NCI-H69 (cell line): Measurements from ENCODE around the gene FLNC.

ENCODE experiments used
- DNase-seq: peaks from one replicate; lab custom pipeline; 2025; lab: John Stamatoyannopoulos, UW

The FLNC gene

DNA sequence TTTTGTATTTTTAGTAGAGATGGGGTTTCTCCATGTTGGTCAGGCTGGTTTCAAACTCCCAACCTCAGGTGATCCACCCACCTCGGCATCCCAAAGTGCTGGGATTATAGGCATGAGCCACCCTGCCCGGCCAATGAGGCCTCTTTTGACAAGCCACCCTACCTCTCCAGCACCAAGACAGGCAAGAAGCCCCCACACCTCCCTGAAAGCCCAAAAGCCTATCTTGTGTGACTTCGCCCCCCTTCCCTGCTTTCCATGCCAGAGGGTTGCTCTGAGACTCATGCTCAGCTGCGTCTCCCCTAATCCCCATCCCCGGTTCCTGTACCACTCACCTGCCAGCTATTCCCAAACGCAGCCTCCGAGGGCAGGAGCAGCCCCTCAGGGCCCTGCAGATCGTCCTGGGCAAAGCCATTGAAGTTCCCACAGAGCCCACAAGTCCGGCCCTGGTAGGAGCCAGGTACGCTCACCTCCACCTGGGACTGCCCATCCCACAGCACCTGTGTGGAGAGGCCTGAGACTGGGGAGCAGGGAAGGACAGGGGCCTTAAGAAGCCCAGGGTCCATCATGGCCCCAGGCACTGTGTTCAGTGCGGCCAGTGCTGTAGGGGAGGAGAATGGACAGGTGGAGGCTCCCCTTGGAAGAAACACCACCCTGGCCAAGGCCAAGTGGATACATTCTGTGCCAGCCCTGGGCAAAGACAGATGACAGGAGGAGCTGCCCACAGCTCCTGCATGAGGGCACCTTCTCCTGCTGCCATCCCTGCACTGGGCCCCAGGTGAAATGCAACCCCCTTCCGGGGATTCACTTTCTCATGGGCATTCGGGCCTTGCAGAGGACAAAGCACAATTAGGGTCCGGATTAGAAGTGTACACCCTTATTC lies 48.3 kb downstream of the FLNC start:
- no peak for DNase-seq

DNA sequence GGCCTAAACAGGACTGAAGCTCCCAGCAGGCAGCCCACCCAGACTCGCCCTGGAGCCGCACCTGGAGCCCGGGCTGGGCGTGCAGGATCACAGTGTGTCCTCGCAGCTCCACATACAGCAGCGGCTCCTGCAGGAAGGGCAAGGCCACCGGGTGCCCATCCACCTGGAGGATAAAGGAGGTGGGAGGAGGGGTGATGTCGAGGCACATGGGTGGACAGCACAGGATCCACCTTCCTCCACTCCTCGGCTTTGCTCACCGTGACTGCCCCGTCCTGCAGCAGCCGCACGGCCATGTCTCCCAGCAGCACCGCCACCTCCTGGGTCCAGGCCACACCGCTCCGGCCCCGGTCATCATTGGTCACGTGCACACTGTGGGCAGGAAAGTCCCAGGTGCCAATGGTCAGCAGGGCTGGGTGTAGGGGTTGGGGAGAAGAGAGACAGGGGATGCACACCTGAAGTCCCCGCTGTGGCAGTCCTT lies 49.3 kb downstream of the FLNC start:
- no peak for DNase-seq

DNA sequence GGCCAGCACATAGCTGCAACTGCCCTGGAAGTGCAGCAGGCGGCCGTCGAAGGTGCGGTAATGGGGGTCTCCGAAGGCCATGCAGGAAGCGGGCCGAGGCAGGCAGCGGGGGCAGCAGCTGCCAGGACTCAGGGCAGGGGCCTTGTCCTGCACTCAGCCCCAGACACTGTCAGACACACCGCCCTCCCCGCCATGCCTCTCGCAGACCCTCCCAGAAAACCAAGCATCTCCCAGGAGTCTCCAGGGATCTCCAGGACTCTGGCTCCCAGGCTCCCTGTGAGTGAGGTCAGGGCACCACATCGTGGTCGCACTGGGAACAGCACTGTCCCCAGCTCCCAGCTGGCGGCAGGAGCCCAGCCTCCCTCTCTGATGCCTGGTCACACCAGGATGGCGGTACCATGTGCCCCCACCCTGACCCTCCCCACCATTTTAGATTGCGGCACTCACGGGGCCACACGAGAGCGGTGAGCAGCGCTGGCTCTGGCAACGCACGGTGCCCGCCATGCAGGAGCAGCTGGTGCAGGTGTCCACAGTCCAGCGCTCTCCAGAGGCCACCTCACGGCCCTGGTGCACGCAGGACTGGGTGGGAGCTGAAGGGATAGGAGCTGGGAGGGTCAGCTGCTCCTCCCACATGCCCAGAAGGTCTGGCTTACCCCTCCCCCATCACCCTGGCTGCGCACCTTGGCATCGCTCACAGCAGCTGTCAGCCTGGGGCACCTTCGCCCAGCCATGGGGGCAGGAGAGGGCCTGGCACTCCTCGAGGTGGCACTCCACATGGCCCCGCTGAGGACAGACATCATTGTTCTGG lies 49.9 kb downstream of the FLNC start:
- DNase-seq: peak; percentile 86

DNA sequence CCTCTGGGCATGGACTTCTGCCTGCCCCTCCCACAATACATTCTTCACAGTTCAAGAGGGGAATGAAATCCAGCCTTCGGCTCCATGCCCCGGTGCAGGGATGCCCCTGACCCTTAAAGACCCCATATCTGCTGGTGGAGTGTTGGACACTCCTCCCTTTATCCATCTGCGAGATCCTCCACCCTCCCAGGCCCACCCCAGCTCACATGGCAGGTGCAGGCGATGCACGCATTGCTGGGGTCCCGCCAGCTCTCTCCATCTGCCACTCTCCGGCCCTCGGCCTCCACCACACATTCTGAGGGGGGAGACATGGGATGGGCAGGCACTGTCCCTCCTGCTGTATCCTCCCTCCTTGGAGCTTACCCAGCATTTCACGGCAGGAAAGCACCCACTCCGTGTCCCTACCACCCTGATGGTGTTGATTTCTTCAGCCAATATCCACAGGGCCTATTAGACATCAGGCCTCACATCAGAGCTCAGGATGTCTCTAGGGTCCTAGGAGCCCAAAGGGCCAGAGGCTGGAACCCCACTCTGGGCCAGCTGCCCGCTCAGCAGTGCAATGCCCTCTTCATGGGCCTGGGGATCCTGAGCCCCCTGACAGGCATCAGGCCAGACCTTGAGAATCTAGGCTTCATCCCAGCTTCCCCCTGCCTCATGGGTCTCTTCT lies 50.7 kb downstream of the FLNC start:
- DNase-seq: no peak

DNA sequence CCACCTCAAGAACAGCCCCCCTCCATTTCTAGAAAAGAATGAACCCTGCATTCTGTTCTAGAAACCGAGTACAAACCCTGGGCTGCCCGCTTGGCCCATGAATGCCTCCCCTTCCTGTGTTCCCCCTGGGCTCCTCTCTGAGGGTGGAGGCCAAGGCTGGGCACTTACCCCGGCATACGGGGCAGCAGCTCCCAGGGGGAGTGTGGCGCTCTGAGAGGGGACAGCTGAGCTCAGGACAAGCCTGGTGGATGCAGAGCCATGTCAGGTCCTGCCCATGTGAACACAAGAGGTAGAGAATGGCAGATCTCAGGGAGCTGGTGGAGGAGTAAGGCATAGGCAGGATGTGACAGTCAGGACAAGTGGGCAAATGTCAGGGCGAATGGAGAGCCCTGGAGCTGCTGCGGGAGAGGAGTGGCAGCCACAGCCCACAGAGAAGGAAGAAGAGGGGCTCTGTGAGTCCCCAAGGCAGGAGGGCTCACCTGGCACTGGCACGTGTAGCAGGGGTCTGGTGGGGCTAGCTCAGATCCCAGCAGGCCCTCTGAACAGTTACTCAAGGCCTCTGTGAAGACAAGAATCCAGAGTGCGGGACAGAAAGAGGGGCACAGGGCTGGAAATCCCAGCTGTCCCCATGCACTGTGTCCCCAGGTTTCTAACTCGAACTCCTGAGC lies 51.4 kb downstream of the FLNC start:
- DNase-seq: no peak

DNA sequence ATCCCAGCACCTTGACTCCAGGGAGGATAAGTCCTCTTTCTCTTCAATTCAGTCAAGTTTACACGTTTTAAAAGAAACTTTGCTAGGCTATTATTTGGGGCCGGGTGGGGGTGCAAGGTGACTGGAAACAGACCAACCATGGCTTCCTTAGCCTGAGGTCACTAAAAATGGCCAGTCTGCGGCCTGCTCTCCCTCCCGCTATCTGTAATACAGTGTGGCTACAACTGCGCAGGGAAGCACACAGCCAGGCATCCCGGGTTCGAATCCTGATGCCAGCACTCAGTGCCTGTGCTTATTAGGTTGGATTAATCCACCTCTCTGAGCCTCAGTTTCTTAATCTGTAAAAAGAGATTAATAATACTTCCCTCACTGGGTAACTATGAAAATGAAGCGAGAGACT lies 51.9 kb downstream of the FLNC start:
- no peak for DNase-seq

DNA sequence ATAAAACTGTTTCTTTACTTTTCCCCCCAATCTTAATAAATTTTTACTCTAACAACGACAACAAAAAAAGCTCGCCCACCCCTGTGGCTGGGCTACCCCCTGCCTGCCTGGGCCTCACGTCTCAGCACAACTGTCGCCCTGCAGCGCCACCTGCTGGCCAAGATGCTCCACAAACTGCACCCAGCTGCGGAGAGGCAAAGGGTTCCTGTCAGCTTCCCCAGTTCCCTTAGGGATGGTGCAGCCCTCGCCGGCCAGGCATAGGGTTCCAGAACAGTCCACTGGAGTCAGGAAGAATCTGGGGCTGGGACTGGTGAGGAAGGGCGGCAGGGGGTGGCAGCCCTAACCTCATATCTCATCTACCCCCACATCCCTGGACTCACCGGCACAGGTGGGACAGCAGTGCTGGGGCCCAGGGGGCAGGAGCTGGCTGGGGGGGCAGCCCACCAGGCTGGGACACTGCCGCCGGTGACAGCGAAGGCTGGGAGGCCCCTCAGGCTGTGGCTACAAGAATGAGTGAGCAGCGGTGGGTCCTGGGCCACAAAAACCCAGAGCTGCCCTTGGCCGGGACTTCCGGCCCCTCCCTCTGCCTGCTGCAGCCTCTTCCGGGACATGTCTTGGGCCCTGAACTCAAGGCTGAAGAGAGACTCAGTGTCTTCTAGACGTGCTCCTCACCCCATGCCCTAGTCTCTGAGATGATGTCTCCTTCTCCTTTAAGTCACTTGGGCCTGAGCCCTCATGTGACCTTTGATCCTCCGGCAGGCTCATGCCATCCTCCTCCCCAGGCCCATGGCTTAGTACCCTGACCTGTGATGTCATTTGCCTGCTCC lies 53.6 kb downstream of the FLNC start:
- peak; percentile 75 for DNase-seq

DNA sequence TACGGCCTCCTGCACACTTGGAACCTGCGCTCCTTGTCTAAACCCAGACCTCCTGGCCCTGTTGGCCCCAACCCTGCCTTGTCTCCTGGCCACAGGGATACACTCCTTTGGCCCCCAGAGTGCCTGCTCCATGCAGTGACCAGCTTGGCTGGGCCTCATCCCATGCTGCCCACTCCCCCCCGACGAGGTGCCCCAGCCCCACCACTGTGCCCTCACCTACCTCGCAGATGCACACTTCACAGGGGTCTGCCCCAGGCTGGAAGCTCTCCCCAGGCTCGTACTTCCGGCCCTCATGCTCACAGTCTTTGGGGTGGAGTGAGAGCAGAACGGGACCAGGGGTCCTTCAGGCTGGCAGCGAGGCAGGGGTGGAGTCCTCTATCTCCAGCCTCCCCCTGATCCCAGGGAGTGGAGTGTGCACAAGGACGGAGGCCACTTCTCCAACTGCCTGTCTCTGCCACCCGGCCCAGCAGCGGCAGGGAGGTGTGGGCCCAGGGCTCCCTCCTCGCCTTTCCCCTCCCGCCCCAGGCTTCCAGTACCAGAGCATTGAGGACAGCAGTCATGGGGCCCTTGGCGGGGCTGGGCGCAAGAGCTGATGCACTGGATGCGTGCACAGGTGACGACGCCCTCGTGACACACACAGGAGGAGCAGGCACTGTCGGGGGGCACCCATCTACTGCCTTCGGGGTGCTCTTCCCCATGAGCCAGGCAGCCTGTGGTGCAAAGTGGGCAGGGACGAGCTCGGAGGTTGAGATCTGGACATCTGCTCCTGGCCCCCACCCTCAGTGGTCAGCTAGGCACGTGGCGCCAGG lies 54.6 kb downstream of the FLNC start:
- DNase-seq: no peak

DNA sequence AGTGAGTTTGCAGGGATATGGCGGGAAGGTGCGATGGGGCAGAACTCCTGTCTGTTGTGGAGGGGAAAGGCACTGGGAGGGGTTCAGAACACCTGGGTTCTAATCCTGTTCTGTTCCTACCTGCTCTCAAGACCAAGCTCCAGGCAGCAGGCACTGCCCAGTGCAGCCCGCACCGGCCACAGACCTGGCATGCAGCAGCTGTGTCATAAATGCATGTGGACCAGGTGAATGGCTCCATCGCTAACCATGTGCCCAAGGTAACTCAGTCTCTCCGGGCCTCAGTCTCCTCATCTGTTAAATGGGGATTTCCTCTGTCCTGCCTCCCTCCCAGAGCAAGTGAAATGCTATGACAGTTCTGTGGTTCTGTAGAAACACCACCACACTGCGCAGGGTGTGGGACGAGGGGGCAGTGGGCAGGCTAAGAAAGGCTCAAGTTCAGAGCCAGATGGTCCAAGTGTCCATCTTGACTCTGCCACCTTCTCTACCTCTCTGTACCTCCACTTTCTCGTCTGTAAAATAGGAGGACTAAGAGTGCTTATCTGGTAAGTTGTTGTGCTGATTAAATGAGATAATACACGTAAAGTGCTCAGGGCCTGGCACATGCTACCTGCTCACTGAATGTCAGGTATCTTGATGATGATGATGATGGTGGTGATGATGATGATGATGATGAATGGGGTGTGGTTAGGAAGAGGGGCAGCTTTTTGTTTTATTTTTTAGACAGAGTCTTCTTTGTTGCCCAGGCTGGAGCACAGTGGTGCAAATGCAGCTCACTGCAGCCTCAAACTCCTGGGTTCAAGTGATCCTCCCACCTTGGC lies 55.4 kb downstream of the FLNC start:
- no peak for DNase-seq

DNA sequence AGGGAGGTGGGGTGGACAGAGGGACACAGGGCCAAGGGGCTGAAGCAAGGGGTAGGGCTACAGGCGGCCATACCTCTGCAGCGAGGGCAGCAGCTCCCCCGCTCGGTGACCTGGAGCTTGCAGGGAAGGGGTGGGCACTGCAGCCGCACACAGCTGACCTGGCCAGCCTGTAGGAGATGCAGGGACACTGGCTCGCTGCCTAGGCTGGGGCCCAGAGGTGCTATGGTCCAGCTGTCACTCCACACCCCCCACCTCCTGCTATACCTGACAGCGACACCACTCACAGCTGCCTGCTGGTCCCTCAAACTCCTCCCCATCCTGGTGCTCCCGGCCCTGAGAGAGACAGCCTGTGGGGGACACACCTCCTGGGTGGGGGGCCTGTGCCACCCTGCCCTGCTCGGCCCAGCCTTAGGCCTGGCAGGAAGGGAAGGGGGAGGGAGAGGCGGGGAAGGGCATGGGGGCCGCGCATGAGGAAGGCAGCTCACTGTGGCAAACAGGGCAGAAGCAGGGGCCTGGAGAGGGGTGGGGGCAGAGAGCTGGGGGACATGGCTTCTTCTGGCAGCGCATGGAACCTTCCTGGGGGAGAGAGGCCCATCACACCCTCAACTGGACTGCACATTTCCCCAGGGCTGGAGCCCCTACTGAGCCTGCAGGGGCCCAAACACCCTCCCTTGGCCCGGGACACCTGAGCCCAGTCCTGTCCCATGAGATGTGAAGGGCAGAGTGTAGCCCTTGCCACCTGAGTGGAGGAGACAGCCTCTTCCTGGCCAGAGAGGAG lies 56.4 kb downstream of the FLNC start:
- peak; percentile 43 for DNase-seq

DNA sequence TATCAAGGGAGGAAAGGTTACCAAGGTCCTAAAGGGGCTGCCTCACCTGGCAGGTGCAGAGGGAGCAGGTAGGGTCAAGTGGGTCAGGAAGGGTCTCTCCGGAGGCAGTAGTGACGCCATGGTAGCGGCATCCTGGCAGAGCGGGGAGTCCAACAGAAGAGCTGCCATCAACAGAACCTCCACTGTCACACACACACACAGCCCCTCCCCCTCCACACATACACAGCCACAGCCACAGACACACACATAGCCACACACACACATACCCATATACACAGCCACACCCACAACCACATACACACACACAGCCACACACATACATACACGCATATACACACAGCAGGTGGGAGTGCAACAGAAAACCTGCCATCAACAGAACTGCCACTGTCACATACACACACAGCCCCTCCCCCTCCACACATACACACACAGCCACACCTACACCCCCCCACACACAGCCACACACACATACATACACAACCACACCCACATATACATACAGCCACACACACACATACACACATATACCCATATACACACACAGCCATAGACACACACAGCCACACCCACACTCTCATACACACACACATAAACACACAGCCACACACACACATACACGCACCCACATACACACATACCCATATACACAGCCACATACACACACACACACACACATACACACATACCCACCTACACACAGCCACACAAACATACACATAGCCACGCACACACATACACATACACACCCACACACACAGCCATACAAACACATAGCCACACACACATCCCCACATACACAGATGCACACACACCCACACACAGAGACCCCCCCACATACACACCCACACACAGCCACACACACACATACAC lies 57.2 kb downstream of the FLNC start:
- peak; percentile 27 for DNase-seq

DNA sequence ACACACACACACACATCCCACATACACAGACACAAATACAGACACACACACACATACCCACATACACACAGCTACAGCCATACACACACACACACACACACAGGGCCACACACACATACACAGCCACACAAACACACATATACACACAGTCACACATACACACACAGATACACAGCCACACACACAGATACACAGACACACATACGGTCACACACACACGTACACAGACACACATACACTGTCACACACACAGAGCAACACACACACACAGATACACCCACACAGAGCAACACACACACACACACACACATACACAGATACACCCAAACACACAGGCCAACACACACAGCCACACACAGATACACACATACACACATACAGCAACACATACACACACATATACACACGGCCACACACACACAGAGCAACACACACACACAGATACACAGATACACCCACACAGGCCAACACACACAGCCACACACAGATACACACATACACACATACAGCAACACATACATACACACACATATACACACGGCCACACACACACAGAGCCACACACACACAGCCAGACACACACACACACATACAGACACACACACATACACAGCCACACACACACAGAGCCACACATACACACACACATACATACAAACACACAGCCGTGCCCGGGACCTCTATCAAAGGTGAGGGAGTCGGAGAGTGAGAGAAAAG lies 58.0 kb downstream of the FLNC start:
- no peak for DNase-seq

DNA sequence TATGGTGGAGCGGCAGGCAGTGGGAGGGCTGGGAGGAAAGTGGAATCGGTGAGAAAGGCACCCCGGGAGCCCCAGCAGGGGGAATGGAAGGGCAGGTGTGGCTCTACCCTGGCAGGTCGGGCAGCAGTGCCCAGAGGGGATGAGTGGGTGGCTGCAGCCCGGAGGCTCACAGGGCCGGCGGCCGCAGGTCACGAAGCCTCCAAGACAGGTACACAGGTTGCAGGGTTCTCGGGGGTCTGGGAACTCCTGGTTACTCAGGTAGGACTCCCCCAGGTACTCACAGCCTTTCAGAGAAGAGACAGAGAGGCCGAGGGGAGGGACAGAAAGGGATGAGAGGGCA lies 58.5 kb downstream of the FLNC start:
- DNase-seq: peak; percentile 59

DNA sequence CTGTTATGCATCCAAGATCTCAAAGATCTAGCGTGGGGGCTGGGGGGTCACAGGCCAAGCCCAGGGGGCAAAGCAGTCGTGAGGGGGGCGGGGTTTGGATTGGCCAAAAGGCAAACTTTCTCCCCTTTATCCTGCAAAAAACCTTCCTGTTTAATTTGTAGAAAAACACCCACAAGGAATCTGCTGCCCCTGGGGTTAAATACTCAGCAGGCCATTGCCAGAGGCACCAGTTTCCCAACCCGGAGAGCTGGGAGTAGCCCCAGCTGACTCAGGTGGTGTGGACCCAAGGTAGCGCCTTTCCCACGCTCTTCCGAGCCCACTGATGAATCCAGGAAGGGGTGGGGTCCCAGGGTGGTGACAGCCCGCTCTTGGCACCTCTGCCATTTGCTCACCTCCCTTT lies 58.9 kb downstream of the FLNC start:
- peak; percentile 42 for DNase-seq

DNA sequence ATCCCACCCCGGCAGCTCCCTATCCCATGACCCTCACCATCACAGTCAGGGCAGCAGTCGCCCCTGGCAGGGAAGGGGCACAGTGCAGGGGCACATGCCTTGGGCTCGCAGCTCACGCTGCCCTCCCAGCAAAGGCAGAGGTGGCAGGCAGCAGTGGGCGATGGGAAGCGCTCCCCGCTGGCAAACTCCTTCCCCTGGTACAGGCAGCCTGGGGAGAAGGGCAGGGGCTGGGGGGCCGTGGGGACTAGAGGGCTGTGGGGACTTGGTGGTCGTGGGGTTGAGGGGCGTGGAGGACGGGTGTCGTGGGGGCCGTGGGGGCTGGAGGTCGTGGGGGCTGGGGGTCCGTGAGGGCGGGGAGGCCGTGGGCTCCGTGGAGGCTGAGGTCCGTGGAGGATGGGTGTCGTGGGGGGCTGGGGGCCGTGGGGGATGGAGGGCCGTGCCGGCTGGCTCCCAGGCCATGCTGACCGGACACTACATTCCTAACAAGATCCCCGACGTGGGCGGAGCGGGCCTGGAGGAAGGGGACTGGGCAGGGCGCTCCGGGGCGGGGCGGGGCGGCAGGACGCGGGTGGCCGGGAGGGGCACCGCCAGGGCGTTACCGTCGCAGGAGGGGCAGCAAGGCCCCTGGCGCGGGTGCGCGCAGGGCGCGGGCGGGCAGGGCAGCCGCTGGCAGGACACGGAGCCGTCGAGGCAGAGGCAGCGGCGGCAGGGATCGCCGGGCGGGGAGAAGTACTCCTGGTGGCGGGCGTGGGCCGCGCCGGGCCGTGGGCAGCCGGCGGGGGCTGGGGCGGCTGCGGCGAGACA lies 60.3 kb downstream of the FLNC start:
- peak; percentile 68 for DNase-seq
